ENCODE measurements around the gene TGFB2. TPM values are rescaled to one million over a fixed set of nuclear protein-coding genes. Genes with fewer than 3 reads are reported as not detected.
"Not testable (repeated sequence)": the region's sequence is repeated elsewhere in the genome, so short reads cannot be mapped to it uniquely, and the experiment has no call there.

Gene TGFB2
- total and polyA plus RNA-seq, 7 donors: 0.23 to 11.8 (median 6.3) TPM

DNA sequence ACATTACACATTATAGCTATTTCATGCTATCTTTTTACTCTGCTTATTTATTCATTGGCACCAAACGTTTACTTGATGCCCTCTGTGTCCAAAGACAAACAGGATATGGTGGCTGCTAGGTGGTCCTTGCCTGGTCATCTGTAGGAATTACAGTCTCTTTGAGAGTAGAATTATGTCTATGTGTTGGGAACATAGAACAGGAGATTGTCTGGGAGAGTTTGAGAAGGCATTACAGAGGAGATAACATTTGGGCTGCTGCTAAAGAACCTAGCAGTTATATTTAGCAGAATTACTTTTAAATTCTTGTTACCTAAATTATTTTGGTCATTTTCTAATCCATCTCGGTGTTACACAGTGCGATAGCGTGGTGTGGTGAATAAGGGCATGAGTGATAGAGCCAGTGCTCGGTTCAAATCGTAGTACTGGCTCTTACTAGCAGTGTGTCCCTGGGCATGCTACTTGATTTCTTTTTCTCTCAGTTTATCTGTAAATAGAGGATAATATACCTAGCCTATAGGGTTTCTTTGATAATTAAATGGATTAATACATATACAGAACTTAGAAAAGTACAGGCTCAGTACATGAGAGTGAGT is 39.6 kb upstream of the TGFB2 start:
- no peaks in the 10 kb centered on the region for H3K9me3 ChIP-seq
- no peaks in the 10 kb centered on the region for H3K4me1 ChIP-seq
- no peak for TF ChIP-seq POLR2AphosphoS5 (IDR thresholded peaks at IDR 0.05)
- no peak for TF ChIP-seq CTCF (IDR thresholded peaks at IDR 0.05)
- TF ChIP-seq POLR2A (IDR thresholded peaks at IDR 0.05): no peak
- no peak for TF ChIP-seq EP300 (IDR thresholded peaks at IDR 0.05)
- DNase-seq: no peak
- no peak overlapping the region for H3K27ac ChIP-seq
- WGBS, 2 donors: 85 to 93% methylated on average over 6 of the region's 6 CpGs
- peaks cover 0 to 53% (median 0%) of the 10 kb centered on the region in 4 donors for H3K36me3 ChIP-seq
- intact Hi-C loops (cut with DNase I): no loop called here
- no peak overlapping the region for H3K4me3 ChIP-seq
- no peaks in the 10 kb centered on the region for H3K27me3 ChIP-seq

- no peaks in the 10 kb centered on the region for H3K9me3 ChIP-seq
- TF ChIP-seq POLR2AphosphoS5 (IDR thresholded peaks at IDR 0.05): no peak
- TF ChIP-seq CTCF (IDR thresholded peaks at IDR 0.05): no peak
- no peak for TF ChIP-seq POLR2A (IDR thresholded peaks at IDR 0.05)
- TF ChIP-seq EP300 (IDR thresholded peaks at IDR 0.05): no peak
- H3K27me3 ChIP-seq: no peaks in the 10 kb centered on the region
- 93 to 95% methylated on average over 2 of the region's 2 CpGs for WGBS, 2 donors
- no peak overlapping the region for H3K4me3 ChIP-seq
- H3K27ac ChIP-seq: no peak overlapping the region
- H3K36me3 ChIP-seq: peaks cover 0 to 12% (median 0%) of the 10 kb centered on the region in 4 donors
- intact Hi-C loops (cut with DNase I): no loop called here
- H3K4me1 ChIP-seq: no peaks in the 10 kb centered on the region
- DNase-seq: no peak
These were observed 32.6 kb upstream of the TGFB2 start for GRCh38 chr1:218312509-218312908.

- Histone ChIP-seq H3K9me3 (no peaks in the 10 kb centered on the region), H3K36me3 (no peaks in the 10 kb centered on the region), H3K4me3 (no peak overlapping the region), H3K27ac (no peak overlapping the region), H3K4me1 (no peaks in the 10 kb centered on the region), H3K27me3 (no peaks in the 10 kb centered on the region)
- DNase-seq: no peak
- no peak for TF ChIP-seq POLR2AphosphoS5 (IDR thresholded peaks at IDR 0.05)
- no peak for TF ChIP-seq CTCF (IDR thresholded peaks at IDR 0.05)
- TF ChIP-seq POLR2A (IDR thresholded peaks at IDR 0.05): no peak
- no peak for TF ChIP-seq EP300 (IDR thresholded peaks at IDR 0.05)
- WGBS, 2 donors: 98% methylated on average over 3 of the region's 3 CpGs
- intact Hi-C loops (cut with DNase I): no loop called here
These were observed 30.8 kb upstream of the TGFB2 start for GRCh38 chr1:218314316-218314715.

DNA sequence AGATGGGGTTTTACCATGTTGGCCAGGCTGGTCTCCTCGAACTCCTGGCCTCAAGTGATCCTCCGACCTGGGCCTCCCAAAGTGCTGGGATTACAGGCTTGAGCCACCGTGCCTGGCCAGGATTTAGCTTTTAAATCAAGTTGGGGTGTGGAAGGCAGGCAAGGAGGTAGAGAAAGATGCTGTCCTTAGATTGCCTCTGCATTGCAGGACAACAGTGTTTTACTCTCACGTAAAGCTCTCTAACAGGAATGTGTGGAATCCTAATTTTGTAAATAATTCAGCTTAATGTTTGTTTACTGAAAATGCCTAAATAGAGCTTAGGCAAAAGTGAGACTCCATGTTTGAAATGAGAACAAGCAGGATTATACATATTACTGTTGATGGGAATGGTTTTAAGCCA is 29.5 kb upstream of the TGFB2 start:
- TF ChIP-seq CTCF (IDR thresholded peaks at IDR 0.05) (no peak), EP300 (IDR thresholded peaks at IDR 0.05) (no peak), POLR2AphosphoS5 (IDR thresholded peaks at IDR 0.05) (no peak), POLR2A (IDR thresholded peaks at IDR 0.05) (no peak)
- intact Hi-C loops (cut with DNase I): no loop called here
- WGBS, 2 donors: 92 to 93% methylated on average over 4 of the region's 4 CpGs
- Histone ChIP-seq H3K27ac (no peak overlapping the region), H3K4me3 (no peak overlapping the region), H3K9me3 (no peaks in the 10 kb centered on the region), H3K4me1 (no peaks in the 10 kb centered on the region), H3K36me3 (no peaks in the 10 kb centered on the region), H3K27me3 (no peaks in the 10 kb centered on the region)
- no peak for DNase-seq

DNA sequence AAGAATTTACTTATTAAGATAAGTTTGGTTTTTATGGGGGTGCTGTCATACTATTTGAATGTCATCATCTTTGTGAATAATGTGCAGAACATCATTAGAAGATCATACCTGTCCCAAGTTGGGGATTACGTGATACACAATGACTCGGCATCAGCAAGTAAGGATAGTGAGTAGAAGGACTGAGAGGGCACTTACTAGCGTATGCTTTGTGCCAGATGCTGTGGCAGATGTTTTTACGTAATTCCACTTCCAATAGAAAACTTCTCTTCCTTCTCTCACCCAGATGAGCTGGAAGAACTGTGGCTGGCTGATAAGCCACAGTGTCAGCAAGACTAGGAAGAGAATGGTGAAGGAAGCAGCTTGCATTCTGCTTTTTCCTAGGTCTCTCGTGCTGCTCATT is 28.1 kb upstream of the TGFB2 start:
- no peaks in the 10 kb centered on the region for H3K4me1 ChIP-seq
- 81 to 95% methylated on average over 5 of the region's 5 CpGs for WGBS, 2 donors

DNA sequence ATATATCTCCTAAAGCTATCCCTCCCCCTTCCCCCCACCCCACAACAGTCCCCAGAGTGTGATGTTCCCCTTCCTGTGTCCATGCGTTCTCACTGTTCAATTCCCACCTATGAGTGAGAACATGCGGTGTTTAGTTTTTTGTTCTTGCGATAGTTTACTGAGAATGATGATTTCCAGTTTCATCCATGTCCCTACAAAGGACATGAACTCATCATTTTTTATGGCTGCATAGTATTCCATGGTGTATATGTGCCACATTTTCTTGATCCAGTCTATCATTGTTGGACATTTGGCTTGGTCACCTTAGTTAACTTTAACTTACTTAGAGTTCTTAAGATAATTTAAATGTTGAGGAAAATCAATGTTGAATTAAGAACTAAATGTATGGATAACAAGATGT is 25.0 kb upstream of the TGFB2 start:
- H3K27ac ChIP-seq; H3K9me3 ChIP-seq; H3K4me3 ChIP-seq; H3K27me3 ChIP-seq; DNase-seq; intact Hi-C loops (cut with DNase I); H3K4me1 ChIP-seq: not testable (repeated sequence)
- WGBS, 2 donors: 97% methylated on average over 2 to 3 of the region's 3 CpGs
- H3K36me3 ChIP-seq: peaks cover 0 to 20% (median 5%) of the 10 kb centered on the region in 4 donors

More for the DNA sequence above, 28.1 kb upstream of the TGFB2 start:
- no peak overlapping the region for H3K27ac ChIP-seq
- no peak for DNase-seq
- no peaks in the 10 kb centered on the region for H3K36me3 ChIP-seq
- intact Hi-C loops (cut with DNase I): no loop called here
- no peaks in the 10 kb centered on the region for H3K9me3 ChIP-seq
- H3K27me3 ChIP-seq: no peaks in the 10 kb centered on the region
- no peak for TF ChIP-seq CTCF (IDR thresholded peaks at IDR 0.05)
- no peak for TF ChIP-seq EP300 (IDR thresholded peaks at IDR 0.05)
- no peak for TF ChIP-seq POLR2AphosphoS5 (IDR thresholded peaks at IDR 0.05)
- TF ChIP-seq POLR2A (IDR thresholded peaks at IDR 0.05): no peak
- no peak overlapping the region for H3K4me3 ChIP-seq

All from sigmoid colon (tissue), 7 donors.